ENCODE measurements around the gene DICER1.

DNA sequence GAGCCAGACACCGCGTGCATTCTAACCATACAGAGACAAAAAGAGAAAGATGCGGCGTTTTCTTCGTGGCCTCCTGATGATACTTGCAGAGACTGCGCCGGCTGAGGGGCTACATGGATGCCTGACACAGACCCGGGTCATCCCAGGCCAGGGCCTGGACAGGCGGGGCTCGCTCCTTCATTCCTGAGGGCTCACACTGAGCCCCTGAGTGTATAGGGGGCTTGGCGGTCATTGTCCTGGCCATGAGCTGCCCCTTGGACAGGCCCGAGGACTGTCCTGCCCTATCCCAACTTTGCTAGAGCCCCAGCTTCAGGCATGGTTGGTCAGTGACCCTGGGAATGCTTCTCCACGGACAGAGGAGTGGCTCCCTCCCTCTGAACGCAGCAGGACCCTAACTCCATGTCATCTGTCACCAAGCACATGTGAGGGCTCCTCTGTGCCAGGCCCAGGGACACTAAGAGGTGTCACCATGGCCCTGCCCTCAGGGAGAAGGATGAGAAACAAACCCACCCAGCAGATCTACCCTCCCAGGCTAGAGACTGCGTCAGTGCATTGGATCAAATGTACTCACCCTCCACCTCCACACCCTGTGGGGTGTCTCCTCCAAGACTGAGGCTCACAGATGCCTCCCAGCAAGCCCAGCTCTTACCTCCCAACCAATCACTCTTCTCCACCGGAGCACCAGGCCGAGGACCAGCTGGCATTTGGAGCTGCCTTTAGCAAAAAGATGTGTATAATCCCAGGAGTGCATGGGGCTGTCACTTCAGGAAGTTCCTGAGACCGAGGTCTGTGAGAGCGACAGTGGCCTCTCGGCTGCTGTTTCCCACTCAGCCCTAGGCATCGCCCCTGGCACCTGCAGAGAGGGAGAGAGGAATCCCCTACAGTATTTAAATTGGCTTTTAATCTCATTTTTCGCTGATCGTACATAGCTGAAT lies 102.7 kb downstream of the DICER1 start:
- TF ChIP-seq ZNF70 (CRISPR knock-in tag; IDR thresholded peaks at IDR 0.05) (no peak), CSDC2 (CRISPR knock-in tag; IDR thresholded peaks at IDR 0.05) (no peak), RARB (CRISPR knock-in tag; IDR thresholded peaks at IDR 0.05) (no peak), ZNF8 (CRISPR knock-in tag; IDR thresholded peaks at IDR 0.05) (no peak)
- TF ChIP-seq, protein P1, sequence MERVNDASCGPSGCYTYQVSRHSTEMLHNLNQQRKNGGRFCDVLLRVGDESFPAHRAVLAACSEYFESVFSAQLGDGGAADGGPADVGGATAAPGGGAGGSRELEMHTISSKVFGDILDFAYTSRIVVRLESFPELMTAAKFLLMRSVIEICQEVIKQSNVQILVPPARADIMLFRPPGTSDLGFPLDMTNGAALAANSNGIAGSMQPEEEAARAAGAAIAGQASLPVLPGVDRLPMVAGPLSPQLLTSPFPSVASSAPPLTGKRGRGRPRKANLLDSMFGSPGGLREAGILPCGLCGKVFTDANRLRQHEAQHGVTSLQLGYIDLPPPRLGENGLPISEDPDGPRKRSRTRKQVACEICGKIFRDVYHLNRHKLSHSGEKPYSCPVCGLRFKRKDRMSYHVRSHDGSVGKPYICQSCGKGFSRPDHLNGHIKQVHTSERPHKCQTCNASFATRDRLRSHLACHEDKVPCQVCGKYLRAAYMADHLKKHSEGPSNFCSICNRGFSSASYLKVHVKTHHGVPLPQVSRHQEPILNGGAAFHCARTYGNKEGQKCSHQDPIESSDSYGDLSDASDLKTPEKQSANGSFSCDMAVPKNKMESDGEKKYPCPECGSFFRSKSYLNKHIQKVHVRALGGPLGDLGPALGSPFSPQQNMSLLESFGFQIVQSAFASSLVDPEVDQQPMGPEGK (CRISPR knock-in tag; IDR thresholded peaks at IDR 0.05; ENCODE audit: borderline replicate concordance), result no peak
- TF ChIP-seq, protein P2, sequence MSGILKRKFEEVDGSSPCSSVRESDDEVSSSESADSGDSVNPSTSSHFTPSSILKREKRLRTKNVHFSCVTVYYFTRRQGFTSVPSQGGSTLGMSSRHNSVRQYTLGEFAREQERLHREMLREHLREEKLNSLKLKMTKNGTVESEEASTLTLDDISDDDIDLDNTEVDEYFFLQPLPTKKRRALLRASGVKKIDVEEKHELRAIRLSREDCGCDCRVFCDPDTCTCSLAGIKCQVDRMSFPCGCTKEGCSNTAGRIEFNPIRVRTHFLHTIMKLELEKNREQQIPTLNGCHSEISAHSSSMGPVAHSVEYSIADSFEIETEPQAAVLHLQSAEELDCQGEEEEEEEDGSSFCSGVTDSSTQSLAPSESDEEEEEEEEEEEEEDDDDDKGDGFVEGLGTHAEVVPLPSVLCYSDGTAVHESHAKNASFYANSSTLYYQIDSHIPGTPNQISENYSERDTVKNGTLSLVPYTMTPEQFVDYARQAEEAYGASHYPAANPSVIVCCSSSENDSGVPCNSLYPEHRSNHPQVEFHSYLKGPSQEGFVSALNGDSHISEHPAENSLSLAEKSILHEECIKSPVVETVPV (CRISPR knock-in tag; IDR thresholded peaks at IDR 0.05), result no peak

Measured in SK-N-SH treated with all-trans-retinoic acid at 6 μM for 48 hours (cell line).